GM08714 (cell line): Measurements from ENCODE around the gene PTPN9.

Experiments used
- H3K4me3 ChIP-seq: fragments of 200-500 bp; sonication (Bioruptor generic); 2 replicates; pipeline ENCODE4 v1.5.1; 2014; ENCODE audit warnings: mild to moderate bottlenecking, low read length, inconsistent platforms
- ZNF274 ChIP-seq: IDR thresholded peaks from 2 replicates; pipeline ENCODE4 v1.6.1; 2012; ENCODE audit warnings: mild to moderate bottlenecking, low read depth, low read length

Gene PTPN9

GRCh38 chr15:75578948-75579920 lies at the start of gene PTPN9:
TSS of gene PTPN9 (minus strand) at chr15:75579315. CDS start at chr15:75578776, 539 bp downstream.
- H3K4me3 ChIP-seq, result peak within 1 kb of the TSS; percentile 97
- no peak for TF ChIP-seq ZNF274

GRCh38 chr15:75625542-75626347 lies 46.6 kb upstream of the PTPN9 start, which contains the start of gene SNUPN:
TSS of gene SNUPN (minus strand) at chr15:75625725. CDS start at chr15:75621051, 4,674 bp downstream.
- TF ChIP-seq ZNF274, result no peak
- H3K4me3 ChIP-seq, result peak within 1 kb of the TSS; percentile 91

GRCh38 chr15:75622505-75622904 lies 43.4 kb upstream of the PTPN9 start:
- TF ChIP-seq ZNF274, result no peak
- H3K4me3 ChIP-seq, result no peak overlapping the region

GRCh38 chr15:75620841-75621391 lies 41.8 kb upstream of the PTPN9 start:
- no peak for TF ChIP-seq ZNF274
- no peak overlapping the region for H3K4me3 ChIP-seq

- TF ChIP-seq ZNF274, result no peak
- H3K4me3 ChIP-seq, result no peak overlapping the region
These were observed 41.1 kb upstream of the PTPN9 start for GRCh38 chr15:75620058-75620820.

GRCh38 chr15:75616766-75617165 lies 37.7 kb upstream of the PTPN9 start:
- no peak for TF ChIP-seq ZNF274
- no peak overlapping the region for H3K4me3 ChIP-seq

GRCh38 chr15:75606711-75607699 lies 27.9 kb upstream of the PTPN9 start:
- H3K4me3 ChIP-seq, result no peak overlapping the region
- TF ChIP-seq ZNF274, result no peak

GRCh38 chr15:75606026-75606425 lies 26.9 kb upstream of the PTPN9 start:
- H3K4me3 ChIP-seq, result no peak overlapping the region
- no peak for TF ChIP-seq ZNF274

GRCh38 chr15:75599401-75599800 lies 20.3 kb upstream of the PTPN9 start:
- TF ChIP-seq ZNF274, result no peak
- no peak overlapping the region for H3K4me3 ChIP-seq

- TF ChIP-seq ZNF274, result no peak
- no peak overlapping the region for H3K4me3 ChIP-seq
These were observed 19.2 kb upstream of the PTPN9 start for GRCh38 chr15:75598361-75598760.

GRCh38 chr15:75597667-75598341 lies 18.7 kb upstream of the PTPN9 start:
- H3K4me3 ChIP-seq, result no peak overlapping the region
- TF ChIP-seq ZNF274, result no peak
